ENCODE data around the gene TMED6.
"Not testable (repeated sequence)": the region's sequence is repeated elsewhere in the genome, so short reads cannot be mapped to it uniquely, and the experiment has no call there.

TMED6 gene

DNA sequence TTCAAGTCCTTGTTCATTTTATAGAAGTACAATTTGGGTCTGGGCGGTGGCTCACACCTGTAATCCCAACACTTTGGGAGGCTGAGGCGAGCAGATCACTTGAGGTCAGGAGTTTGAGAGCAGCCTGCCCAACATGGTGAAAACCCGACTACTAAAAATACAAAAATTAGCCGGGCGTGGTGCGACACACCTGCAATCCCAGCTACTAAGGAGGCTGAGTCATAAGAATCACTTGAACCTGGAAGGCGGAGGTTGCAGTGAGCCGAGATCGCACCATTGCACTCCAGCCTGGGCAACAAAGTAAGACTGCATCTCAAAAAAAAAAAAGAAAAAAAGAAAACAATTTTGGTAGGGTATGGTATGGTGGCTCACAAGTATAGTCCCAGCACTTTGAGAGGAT, 8.5 kb upstream of the TMED6 start:
- DNase-seq (ENCODE audit: low read depth) = not testable (repeated sequence)

DNA sequence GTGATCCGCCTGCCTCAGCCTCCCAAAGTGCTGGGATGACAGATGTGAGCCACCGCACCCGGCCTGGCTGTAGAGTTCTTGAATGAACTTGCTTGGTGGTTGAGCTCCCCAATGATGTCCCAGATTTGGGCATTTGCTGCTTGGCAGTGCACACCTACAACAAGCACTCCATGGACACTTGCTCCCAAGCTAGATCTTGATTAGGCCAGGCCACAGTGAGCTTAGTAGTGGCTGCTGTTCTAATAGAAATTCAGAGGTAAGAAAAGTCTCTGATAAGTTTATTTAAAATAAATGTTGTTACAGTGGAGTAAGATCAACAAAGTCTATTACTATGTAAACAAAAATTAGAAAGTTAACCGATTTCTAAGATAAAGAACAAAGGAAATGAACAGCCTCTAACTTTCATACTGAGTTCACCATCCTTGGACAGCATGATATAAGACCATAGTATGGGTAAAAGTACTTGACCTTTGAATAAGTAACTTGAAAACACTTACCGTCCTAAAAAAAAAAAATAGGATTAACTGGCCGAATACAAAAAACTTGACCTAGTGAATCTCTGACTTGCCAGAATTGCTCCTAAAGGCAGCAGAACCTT, 951 bp downstream of the TMED6 start:
- no peak for DNase-seq (ENCODE audit: low read depth)

DNA sequence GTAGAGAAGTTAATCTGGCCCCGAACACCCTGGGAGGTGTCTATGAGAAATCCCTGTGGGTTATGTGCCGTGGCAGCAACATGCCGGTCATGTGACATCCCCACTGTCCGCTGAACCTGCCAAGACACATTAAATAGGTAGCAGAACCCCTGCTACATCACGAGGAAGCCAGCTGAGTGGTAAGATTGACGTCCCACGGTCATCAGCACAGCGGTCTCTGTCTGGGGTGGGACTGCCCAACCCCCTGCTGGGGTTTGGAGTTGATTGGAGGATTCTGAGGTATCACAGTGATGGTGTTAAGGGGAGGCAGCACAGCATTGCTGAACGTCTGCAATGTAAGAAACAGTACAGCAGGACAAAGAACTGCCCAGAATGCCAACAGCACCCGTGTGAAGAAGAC, 2.0 kb downstream of the TMED6 start:
- no peak for DNase-seq (ENCODE audit: low read depth)

DNA sequence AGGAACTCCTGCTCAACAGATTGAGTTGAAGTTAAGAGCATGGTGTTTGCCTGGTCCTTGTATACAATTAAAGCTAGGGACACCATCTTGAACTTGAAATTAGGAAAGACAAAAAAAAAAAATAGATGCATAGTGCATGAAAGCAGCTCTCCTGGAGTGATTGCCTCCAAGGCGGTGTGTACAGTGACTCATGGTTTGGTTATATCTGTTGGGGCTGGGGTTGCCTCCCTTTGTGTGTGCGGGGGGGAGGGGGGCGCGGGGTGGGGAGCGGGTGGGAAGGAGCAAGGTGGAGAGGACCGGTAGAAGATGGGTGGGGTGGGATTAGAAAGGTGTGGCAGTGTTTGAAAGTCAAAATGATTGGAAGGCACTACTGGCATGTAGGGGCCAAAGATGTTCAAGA, 3.4 kb downstream of the TMED6 start:
- DNase-seq (ENCODE audit: low read depth) = no peak

DNA sequence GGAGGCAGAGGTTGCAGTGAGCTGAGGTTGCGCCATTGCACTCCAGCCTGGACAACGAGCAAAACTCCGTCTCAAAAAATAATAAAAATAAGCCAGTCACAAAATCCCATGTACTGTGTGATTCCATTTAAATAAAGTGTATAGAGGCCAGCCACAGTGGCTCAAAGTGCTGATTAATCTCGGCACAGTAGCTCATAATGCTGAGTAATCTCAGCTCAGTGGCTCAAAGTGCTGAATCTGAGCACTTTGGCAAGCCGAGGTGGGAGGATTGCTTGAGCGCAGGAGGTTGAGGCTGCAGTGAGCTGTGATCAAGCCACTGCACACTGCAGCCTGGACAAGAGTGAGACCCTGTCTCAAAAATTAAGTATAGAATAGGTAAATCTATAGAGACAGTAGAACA, 4.9 kb downstream of the TMED6 start:
- DNase-seq (ENCODE audit: low read depth) = no peak

DNA sequence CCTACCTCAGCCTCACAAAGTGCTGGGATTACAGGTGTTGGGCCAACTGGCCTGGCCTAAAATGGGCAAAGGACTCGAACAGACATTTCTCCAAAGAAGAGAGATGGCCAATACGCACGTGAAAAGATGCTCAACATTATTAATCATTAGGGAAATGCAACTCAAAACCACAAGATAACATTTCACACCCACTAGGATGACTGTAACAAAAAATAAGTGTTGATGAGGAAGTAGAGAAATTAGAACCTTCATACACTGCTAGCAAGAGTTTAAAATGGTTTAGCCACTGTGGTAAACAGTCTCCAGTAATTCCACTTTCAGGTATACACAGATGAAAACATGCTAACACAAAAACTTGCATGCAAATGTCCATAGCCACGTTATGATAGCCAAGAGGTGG, 5.7 kb downstream of the TMED6 start:
- no peak for DNase-seq (ENCODE audit: low read depth)

DNA sequence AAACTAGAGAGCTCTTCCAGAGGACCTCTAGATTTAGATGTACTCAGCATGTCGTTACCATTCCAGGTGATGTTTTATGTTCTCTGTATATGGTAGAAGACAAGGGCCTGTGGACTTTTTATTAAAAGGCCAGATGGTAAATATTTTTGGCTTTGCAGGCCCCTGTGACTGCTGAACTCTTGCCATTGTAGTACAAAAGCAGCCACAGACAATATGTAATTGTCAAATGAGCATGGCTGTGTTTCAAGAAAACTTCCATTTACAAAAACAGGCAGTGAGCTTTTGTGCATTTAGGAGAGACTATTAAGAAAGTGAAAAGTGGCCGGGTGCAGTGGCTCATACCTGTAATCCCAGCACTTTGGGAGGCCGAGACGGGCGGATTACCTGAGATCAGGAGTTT, 7.4 kb downstream of the TMED6 start:
- DNase-seq (ENCODE audit: low read depth) = no peak

DNA sequence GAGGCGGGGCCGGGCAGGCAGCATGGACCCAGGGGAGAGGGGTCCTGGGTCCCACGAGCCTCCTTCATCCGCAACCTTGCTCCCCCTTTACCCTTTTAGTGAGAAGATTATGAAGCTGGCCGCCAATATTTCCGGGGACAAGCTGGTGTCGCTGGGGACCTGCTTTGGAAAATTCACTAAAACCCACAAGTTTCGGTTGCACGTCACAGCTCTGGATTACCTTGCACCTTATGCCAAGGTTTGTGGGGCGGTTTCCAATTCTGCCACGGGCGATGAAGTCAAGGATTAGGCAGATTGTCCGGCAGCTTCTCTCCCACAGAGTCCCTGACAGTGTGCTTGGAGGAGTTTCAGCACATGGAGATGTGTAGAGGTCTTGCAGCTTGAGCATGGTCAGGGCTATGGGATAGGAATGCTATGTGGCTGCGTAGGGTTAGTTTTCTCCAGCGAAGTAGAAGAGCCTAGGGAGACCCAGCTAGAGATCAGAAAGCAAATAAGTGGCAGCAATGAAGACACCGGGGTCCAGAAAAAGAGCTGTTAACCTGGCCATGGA, 11.4 kb downstream of the TMED6 start:
- DNase-seq (ENCODE audit: low read depth) = no peak

DNA sequence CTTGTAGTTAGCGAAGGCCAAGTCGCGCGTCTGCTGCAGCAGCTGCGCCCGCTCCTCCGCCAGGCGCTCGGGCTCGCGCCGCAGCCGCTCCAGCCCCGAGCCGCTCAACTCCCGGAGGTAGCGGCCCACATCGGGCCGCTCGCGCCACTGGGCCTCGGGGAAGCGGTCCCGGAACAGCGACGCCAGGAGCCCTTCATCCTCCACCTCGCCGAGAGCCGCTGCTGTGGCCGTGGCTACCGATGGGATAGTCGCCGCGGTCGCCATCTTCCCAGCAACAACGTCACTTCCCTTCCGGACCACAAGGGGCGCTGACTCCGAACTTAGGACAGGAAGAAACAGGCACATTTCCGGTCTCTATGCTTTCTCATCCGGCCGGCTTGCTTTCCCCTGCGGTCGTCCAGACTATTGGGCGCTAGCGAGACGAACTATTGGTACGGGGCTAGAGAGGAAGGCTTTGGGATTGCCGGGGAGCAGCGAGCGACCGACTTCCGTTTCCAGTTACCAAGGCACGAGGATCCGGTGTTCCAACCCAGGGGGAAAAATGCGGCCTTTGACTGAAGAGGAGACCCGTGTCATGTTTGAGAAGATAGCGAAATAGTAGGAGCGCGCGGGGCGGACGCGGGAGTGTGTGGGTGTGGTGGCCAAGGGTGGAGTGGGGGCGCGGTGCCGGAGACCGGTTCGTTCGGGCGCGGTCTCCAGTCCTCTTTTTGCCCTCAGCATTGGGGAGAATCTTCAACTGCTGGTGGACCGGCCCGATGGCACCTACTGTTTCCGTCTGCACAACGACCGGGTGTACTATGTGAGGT, 12.1 kb downstream of the TMED6 start, which contains the start of the genes COG8 and NIP7:
Gene COG8, minus strand, starts transcription at position 276 of the 806 bp plus-strand sequence. Its CDS starts 12 bp downstream, at position 264.
Gene NIP7, plus strand, starts transcription at position 484 of the 806 bp plus-strand sequence. Its CDS starts 58 bp downstream, at position 542.
- peak; percentile 86 for DNase-seq (ENCODE audit: low read depth)

DNA sequence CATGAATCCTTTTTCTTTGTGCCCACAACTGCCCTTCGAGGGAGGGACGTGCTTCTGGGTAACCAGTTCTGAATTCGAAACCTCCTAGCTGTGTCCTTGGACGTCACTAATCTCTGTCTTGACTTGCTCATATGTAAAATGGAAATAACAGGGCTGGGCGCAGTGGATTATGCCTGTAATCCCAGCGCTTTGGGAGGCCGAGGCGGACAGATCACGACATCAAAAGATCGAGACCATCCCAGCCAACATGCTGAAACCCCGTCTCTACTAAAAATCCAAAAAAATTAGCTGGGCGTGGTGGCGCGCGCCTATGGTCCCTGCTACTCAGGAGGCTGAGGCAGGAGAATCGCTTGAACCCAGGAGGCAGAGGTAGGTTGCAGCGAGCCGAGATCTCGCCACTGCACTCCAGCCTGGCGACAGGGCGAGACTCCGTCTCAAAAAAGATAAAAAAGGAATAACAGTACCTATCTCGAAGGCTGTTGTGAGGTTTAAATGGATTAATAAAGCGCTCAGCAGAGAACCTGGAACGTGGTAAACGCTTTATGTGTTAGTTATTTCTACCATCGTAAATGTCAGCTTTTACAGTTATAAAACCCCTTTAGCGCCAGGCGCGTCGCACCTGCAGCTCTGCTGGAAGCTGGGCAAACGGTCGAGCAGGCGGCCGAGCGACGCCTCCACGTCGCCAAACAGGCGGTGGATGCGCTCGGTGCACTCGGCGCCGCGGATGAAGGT, 12.9 kb downstream of the TMED6 start:
- DNase-seq (ENCODE audit: low read depth) = no peak

DNA sequence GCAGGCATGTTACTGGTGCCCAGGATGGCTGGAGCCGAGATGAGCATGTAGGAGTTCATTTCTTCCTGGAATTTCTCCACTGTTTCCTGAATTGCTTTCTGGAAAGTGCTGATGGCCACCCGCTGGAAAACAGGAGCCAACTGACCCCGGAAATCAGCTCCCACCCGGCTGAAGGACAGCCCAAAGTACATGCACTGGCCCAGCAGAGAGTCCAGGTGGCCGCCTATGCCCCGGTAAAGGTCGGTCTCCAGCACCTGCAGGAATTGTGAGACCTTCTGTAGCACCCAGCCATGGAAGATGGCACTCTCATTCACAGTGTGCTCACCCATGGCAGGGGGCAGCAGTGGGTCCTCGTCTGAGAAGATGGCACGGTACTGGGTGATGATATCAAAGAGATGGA, 16.9 kb downstream of the TMED6 start:
- no peak for DNase-seq (ENCODE audit: low read depth)

DNA sequence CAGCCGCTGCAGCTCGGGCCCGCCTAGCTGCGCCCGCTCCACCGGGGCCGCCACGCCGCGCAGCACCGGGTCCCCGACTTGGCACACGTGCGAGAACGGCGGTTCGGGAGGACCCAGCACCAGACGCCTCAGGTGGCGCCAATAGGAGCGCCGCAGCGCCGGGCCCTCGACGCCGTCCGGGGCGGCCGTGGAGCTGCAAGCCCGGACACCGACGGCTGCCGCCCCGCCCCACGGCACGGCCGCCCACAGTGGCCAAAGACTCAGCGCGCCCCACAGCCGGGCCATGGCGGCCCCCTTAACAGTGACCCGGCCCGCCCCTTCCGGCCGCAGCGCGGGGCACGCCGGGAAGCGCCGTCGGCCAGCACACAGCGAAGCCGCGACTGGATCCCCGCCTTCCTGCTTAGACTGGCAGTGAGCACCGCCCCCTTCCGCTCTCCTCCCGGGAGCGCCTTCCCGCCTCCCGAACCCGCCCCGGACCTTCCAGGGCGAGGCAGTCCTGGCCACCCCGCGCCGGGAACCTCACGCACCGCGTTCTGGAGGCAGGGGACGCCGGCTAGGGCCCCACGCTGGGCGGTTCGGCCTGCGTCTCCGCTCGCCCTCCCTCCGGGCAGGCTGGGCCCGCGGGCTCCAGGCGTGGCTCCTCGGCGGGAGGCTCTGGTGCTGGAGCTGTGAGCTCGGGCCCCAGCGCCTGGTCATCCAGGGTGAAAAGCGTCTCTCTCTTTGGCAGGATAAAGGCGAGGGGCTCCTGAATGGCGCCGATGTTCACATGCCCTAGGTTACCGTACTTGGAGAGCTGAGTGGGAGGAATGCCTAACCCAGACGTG, 21.1 kb downstream of the TMED6 start, which contains the start of gene PDF:
Gene PDF, minus strand, starts transcription at position 303 of the 824 bp plus-strand sequence. Its CDS starts 18 bp downstream, at position 285.
- peak; percentile 82 for DNase-seq (ENCODE audit: low read depth)

DNA sequence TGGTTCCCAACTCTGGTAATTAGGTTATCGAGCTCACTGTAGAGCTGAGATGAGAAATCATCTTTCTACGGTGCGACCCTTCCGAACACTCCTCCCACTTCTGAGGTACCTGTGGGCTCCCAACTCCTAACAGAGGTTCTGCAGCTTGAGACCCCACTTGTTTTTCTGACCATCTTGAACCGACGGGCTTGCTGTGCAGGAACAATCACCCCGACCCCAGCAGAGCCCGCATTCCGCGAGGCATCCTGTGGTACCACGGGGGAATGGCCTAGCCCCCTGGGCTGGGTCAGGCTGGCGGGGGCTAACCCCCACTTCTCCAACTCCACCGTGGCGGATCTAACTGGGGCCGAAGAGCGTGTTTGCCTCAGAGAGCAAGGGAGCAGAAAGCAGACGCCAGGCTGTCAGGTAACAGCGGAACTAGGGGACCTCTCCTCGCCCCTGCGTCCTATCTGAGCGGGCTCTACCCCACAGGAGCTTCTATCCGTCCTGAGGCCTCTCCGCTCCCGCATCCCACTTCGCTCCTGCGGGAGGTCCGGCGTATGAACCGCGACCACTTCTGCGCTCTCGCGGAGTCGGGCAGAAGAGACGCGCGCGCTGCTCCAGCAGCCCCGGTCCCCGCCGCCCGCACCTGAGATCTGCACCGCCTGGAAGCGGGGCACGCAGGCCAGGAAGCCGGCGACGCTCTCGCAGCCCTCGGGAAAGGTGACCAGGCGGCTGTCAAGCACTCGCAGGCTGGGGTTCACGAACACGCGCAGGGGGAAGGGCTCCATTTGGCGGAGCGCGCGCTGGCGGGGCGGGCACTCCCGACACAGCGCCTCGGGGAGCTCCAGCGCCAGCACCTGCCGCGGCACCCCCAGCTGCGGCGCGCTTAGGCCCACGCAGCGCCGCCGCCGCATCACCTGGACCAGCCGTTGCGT, 22.0 kb downstream of the TMED6 start:
- peak; percentile 24 for DNase-seq (ENCODE audit: low read depth)

DNA sequence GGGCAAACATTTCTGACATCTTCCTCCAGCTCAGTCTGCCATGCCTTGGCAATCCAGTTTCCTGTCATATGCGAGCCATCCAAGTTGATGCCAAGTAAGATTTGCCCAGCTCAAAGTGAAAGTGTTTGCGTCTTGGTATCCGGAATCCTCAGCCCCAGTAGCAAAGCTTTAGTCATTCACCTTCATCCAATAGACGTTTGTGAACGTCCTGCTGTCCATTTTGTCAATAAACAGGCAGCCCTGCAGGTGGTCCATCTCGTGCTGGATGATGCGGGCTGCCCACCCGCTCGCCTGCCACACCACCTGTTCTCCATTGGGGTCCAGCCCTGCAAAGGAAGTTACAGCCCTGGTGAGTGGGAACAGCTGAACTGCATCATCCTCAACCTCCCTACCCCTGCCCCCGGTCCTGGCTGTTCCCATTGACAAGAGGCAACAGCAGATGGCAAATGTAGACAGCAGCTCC, 22.7 kb downstream of the TMED6 start:
- DNase-seq (ENCODE audit: low read depth) = no peak

DNA sequence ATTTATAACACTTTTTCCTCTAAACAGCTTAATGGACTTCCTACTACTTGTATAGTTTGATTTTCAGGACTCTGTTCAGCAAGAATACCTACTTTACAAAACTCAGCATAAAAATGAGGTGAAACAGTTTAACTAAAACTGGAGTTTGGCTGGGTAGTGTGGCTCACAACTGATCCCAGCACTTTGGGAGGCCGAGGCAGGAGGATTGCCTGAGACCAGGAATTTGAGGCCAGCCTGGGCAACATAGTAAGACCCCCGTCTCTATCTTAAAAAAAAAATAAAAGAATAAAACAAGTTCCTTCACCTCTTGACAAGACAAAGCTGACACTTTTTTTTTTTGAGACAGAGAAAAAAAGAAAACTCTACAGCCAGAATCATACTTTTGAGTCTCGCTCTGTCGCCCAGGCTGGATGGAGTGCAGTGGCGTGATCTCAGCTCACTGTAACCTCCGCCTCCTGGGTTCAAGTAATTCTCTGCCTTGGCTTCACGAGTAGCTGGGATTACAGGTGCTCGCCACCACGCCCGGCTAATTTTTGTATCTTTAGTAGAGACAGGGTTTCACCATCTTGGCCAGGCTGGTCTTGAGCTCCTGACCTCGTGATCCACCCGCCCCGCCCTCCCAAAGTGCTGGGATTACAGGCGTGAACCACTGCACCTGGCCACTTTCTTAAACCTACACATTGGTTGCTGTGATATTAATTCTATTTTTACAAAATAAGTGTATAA, 23.8 kb downstream of the TMED6 start:
- no peak for DNase-seq (ENCODE audit: low read depth)

DNA sequence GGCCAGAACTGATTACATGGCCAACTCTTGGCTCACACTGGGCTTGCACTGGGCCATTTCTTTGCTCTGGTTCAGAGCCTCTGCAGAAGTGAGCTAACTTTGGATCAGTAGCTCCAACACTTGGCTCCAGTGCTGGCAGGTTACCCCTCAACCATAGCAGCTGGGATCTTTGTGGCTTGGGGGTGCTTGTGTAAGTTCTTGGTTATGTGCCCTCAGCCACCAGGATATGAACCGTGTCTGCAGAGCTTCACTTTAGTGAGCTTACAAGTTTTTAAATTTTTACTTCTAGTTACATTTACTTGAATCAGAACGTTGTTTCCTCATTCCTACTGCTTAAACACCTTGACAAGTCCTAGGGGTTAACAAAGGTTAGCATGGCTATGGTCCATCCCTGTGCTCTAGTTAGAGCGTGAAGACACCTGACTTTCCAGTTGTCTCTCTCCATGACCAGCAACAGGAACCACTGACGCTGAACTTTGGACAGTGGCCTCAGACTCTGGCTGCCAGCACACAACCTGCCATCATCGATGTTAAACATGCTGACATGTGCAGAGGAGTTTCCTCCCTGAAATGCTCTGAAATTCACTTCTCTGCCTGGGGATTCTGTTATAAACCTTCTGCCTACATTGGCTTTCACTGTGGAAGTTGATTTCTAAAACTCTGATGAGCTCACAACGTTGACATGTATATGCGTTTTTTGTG, 25.3 kb downstream of the TMED6 start:
- no peak for DNase-seq (ENCODE audit: low read depth)

DNA sequence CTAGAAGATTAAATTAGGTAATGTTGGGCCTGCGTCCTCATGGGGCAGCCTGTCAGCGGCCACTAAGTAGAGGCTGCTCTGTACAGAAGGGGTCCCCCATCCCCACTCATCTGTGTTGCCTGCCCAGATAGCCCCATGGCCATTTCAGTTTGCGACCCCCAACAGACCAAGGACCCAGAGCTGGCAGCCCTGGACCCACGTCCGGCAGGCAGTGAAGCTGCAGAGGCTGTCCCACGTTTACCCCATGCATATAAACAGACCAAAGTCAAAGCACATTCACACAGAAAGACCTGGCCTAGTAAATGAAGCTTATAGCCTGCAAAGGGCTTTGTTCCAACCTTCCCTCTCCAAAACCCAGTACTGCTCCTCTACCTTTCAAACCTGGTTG, 25.8 kb downstream of the TMED6 start:
- DNase-seq (ENCODE audit: low read depth) = no peak

DNA sequence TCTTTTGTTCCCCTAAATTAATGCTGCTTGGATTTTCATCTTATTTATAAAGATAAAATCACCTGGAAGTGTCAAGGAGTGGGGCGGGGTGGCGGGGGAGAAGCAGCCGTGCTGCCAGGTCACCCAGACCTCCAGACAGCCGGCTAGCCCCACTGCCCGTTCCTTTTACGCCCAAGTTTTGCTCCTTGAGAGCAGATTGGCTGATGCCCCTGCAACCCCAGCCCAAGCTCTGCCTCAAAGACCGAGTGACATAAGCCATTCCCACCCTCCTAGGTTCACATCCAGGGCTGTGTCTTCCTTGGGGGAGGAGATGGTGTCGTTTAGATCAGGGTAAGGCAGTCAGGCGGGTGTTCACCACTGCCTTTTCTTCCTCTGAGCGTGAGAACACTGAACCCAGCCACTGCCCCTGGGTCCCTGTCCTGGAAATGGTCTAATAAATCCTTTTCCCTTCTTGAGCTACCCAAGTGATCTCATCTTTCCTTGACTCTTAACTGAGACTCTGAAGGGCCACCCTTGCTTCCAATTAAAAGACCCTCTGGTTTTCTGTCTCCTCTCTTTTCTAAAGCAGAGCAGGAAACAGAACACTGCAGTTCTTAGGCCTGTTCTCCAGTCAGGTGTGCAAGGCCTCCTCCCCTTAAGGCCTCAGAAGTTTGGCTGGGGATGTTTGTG, 26.9 kb downstream of the TMED6 start:
- DNase-seq (ENCODE audit: low read depth) = no peak

Data from stimulated activated CD8-positive, alpha-beta memory T cell treated with anti-CD3 and anti-CD28 coated beads, Interleukin-4, amount 100 ng/mL, for 24 hours (primary cell).